PC-3 (cell line): ENCODE data around the gene CAPNS1.

Experiments
- EZH2 ChIP-seq: fragments of 300-600 bp; sonication (generic); IDR thresholded peaks from one replicate; pipeline ENCODE4 v1.6.1; 2017; ENCODE audit warnings: antibody characterized with exemption, mild to moderate bottlenecking, low read length; ENCODE audit not compliant: unreplicated experiment
- EZH2phosphoT487 ChIP-seq: fragments of 300-600 bp; sonication (generic); IDR thresholded peaks from 2 replicates; pipeline ENCODE4 v1.6.1; 2018; ENCODE audit warnings: mild to moderate bottlenecking, antibody characterized with exemption, low read length, borderline replicate concordance
- TF ChIP-seq, protein P1 (sequence below): fragments of 300-600 bp; sonication (generic); conservative IDR thresholded peaks from 2 replicates; pipeline ENCODE4 v1.5.1; 2017; ENCODE audit warnings: antibody characterized with exemption, low read depth, mild to moderate bottlenecking, low read length

DNA sequence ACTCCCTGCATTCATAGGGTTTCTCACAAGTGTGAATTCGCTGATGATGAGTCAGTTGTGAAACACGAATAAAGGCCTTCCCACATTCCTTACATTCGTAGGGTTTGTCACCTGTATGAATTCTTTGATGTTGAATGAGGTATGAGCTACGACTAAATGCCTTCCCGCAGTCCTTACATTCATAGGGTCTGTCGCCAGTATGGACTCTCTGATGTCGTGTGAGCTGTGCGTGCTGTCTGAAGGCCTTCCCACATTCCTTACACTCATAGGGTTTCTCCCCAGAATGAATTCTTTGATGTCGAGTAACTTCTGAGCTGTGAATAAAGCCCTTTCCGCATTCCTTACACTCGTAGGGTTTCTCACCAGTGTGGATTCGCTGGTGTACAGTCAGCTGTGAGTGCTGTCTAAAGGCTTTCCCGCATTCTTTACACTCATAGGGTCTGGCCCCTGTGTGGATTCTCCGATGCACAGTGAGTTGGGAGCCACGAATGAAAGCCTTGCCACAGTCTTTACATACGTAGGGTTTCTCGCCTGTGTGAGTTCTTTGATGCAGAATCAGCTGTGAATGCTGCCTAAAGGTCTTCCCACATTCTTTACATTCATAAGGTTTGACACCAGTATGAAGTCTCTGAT lies 42.9 kb downstream of the CAPNS1 start:
- TF ChIP-seq, protein P1, sequence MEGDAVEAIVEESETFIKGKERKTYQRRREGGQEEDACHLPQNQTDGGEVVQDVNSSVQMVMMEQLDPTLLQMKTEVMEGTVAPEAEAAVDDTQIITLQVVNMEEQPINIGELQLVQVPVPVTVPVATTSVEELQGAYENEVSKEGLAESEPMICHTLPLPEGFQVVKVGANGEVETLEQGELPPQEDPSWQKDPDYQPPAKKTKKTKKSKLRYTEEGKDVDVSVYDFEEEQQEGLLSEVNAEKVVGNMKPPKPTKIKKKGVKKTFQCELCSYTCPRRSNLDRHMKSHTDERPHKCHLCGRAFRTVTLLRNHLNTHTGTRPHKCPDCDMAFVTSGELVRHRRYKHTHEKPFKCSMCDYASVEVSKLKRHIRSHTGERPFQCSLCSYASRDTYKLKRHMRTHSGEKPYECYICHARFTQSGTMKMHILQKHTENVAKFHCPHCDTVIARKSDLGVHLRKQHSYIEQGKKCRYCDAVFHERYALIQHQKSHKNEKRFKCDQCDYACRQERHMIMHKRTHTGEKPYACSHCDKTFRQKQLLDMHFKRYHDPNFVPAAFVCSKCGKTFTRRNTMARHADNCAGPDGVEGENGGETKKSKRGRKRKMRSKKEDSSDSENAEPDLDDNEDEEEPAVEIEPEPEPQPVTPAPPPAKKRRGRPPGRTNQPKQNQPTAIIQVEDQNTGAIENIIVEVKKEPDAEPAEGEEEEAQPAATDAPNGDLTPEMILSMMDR = no peak
- TF ChIP-seq EZH2 (no peak), EZH2phosphoT487 (no peak)
